ENCODE results near the gene BTBD9. TPM values are rescaled to one million over a fixed set of nuclear protein-coding genes. Genes with fewer than 3 reads are reported as not detected.
A peak's percentile ranks its signal among the peaks of the same experiment; 100 is the strongest.

The BTBD9 gene
- total and polyA plus RNA-seq, 2 experiments from 2014 or later: 10.0 to 13.7 TPM

DNA sequence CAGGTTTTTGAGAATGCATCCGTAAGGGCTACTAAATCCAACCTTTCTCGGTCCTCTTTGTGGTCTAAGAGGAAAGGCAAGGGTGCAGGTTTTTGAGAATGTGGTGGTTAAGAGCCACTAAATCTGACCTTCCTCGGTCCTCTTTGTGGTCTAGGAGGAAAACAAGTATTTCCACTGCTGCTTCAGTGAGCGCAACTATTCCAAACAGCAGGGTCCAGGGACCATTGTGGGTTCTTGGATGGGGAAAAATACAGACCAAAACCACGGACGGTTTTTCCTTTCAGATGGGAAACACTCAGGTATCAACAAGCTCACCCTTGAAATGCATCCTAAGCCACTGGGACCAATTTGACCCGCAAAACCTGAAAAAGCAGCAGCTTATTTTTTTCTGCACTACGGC lies 21.9 kb downstream of the BTBD9 start:
- H2AFZ ChIP-seq: no peak overlapping the region
- no peak overlapping the region for H3K4me2 ChIP-seq (ENCODE audit: unreplicated experiment)
- peaks cover 12% of the 10 kb centered on the region for H3K4me1 ChIP-seq (ENCODE audit: insufficient read depth)
- no peaks in the 10 kb centered on the region for H3K9me2 ChIP-seq (ENCODE audit: insufficient read depth)
- 91 to 92% methylated on average over 8 of the region's 8 CpGs for WGBS, 2 experiments (ENCODE audit: low coverage in 1 of 2, low lambda C conversion rate in 2 of 2, missing lambda C conversion rate in 2 of 2)
- peaks cover under 1% of the 10 kb centered on the region; the same call in 1 of the 2 replicates for H3F3A ChIP-seq (ENCODE audit: insufficient read depth)
- no peak overlapping the region for H3K9ac ChIP-seq
- no peaks in the 10 kb centered on the region for H3K9me3 ChIP-seq (ENCODE audit: low read depth)
- TF ChIP-seq EZH2 (IDR thresholded peaks at IDR 0.05; ENCODE audit: insufficient read depth, poor library complexity, severe bottlenecking): no peak
- TF ChIP-seq EZH2phosphoT487 (IDR thresholded peaks at IDR 0.05; ENCODE audit: insufficient read depth, low read depth): no peak
- H3K27ac ChIP-seq: no peak overlapping the region
- H3K79me2 ChIP-seq (ENCODE audit: insufficient read depth): peaks cover 57% of the 10 kb centered on the region
- H3K27me3 ChIP-seq (replicated peaks; ENCODE audit: insufficient read depth): no peaks in the 10 kb centered on the region
- no peaks in the 10 kb centered on the region for H3K36me3 ChIP-seq (ENCODE audit: low read depth)
- H4K20me1 ChIP-seq (ENCODE audit: insufficient read depth): no peaks in the 10 kb centered on the region
- DNase-seq: no peak
- H3K4me3 ChIP-seq: no peak overlapping the region
- in situ Hi-C loops (cut with MboI): no loop called here

DNA sequence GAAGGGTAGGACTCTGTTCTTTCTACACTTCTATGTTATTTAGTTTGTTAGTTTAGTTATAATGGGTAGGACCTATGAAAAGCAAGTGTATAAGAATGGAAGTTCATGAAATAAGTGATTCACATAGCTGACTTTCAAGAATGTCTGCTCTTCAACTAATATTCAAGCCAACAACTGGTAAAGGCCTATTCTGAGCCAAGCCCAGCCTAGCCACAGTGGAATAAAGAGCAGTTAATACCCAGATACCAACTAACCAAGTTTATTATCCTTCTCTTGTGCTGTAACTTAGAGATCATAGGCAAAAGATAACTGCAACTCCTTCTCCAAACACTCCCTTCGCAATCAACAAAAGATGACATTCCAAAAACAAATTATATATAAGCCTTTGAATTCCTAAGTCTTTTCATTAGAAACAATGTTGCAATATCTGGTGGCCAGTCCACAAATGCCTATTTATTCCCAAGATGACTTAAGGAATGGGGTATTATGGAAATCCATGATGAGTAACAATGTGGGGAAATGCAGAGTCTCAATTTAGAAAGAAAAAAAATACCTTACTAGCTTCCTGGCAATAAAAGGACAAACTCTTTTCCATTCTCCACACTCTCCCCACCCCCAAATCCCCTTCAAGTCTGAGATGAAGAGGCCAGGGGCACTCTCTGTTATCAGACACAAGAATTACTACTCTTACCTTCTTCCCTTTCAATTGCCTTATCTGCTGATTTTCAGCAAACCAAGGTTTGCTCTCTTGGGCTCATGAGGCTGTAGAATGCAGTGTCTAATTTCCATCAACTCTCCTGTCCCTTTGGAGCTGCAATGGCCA lies 27.4 kb downstream of the BTBD9 start:
- TF ChIP-seq EZH2phosphoT487 (IDR thresholded peaks at IDR 0.05; ENCODE audit: insufficient read depth, low read depth): no peak
- TF ChIP-seq EZH2 (IDR thresholded peaks at IDR 0.05; ENCODE audit: insufficient read depth, poor library complexity, severe bottlenecking): no peak
- H3K9ac ChIP-seq: peak overlapping the region; percentile 17
- 85 to 94% methylated on average over 1 of the region's 1 CpG for WGBS, 2 experiments (ENCODE audit: low coverage in 1 of 2, low lambda C conversion rate in 2 of 2, missing lambda C conversion rate in 2 of 2)
- H3K4me1 ChIP-seq (ENCODE audit: insufficient read depth): peaks cover 23% of the 10 kb centered on the region
- peak overlapping the region; percentile 22; the same call in 1 of the 2 replicates for H2AFZ ChIP-seq
- no peaks in the 10 kb centered on the region for H4K20me1 ChIP-seq (ENCODE audit: insufficient read depth)
- 0 out of 2 replicates have a peak overlapping the region, but pooled peaks have one; percentile 8 for H3K4me3 ChIP-seq
- no peaks in the 10 kb centered on the region for H3K9me3 ChIP-seq (ENCODE audit: low read depth)
- H3F3A ChIP-seq (ENCODE audit: insufficient read depth): peaks cover 20% of the 10 kb centered on the region
- peak; percentile 80 for DNase-seq
- H3K79me2 ChIP-seq (ENCODE audit: insufficient read depth): peaks cover 69% of the 10 kb centered on the region
- H3K36me3 ChIP-seq (ENCODE audit: low read depth): no peaks in the 10 kb centered on the region
- H3K27me3 ChIP-seq (replicated peaks; ENCODE audit: insufficient read depth): no peaks in the 10 kb centered on the region
- H3K9me2 ChIP-seq (ENCODE audit: insufficient read depth): no peaks in the 10 kb centered on the region; the same call in 1 of the 2 replicates
- H3K4me2 ChIP-seq (ENCODE audit: unreplicated experiment): peak overlapping the region; percentile 43
- H3K27ac ChIP-seq: peak overlapping the region; percentile 63
- in situ Hi-C loops (cut with MboI): no loop called here

DNA sequence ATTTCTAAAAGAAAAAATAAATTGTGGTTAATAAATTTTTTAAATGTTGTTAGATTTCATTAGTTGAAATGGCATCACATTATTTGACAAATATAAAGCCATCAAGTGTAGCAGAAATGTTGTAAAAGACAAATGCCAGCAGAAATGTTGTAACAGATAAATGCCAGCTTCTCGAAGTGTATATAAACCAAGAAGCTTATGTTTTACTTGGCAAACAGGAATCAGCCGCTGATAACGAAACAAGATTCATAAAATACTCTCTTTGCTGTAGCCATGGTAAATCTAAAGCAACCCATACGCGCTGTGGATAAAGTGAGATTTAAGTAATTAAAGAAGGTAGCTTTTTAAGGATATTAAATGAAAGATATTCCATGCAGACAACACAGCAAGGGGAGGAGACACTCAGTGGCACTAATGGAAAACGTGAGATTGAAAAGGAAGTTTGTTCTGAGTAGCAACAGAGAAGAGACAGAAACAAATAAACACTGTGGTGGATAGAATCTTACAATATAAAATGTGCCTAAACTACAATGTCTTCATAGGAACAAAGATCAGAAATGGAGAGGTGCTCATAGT lies 29.6 kb downstream of the BTBD9 start:
- TF ChIP-seq EZH2 (IDR thresholded peaks at IDR 0.05; ENCODE audit: insufficient read depth, poor library complexity, severe bottlenecking) (no peak), EZH2phosphoT487 (IDR thresholded peaks at IDR 0.05; ENCODE audit: insufficient read depth, low read depth) (no peak)
- H3K79me2 ChIP-seq (ENCODE audit: insufficient read depth): peaks cover 51% of the 10 kb centered on the region
- H3K27ac ChIP-seq: no peak overlapping the region
- no peak overlapping the region for H2AFZ ChIP-seq
- H3K9me3 ChIP-seq (ENCODE audit: low read depth): no peaks in the 10 kb centered on the region
- no peaks in the 10 kb centered on the region for H4K20me1 ChIP-seq (ENCODE audit: insufficient read depth)
- peaks cover 23% of the 10 kb centered on the region for H3K4me1 ChIP-seq (ENCODE audit: insufficient read depth)
- no peak for DNase-seq
- no peaks in the 10 kb centered on the region for H3K36me3 ChIP-seq (ENCODE audit: low read depth)
- WGBS, 2 experiments (ENCODE audit: low coverage in 1 of 2, low lambda C conversion rate in 2 of 2, missing lambda C conversion rate in 2 of 2): 81 to 87% methylated on average over 6 of the region's 6 CpGs
- in situ Hi-C loops (cut with MboI): no loop called here
- H3K9me2 ChIP-seq (ENCODE audit: insufficient read depth): peaks cover 3% of the 10 kb centered on the region; the same call in 1 of the 2 replicates
- no peak overlapping the region for H3K4me3 ChIP-seq
- H3K27me3 ChIP-seq (replicated peaks; ENCODE audit: insufficient read depth): no peaks in the 10 kb centered on the region
- no peak overlapping the region for H3K9ac ChIP-seq
- peaks cover 20% of the 10 kb centered on the region for H3F3A ChIP-seq (ENCODE audit: insufficient read depth)
- no peak overlapping the region for H3K4me2 ChIP-seq (ENCODE audit: unreplicated experiment)

DNA sequence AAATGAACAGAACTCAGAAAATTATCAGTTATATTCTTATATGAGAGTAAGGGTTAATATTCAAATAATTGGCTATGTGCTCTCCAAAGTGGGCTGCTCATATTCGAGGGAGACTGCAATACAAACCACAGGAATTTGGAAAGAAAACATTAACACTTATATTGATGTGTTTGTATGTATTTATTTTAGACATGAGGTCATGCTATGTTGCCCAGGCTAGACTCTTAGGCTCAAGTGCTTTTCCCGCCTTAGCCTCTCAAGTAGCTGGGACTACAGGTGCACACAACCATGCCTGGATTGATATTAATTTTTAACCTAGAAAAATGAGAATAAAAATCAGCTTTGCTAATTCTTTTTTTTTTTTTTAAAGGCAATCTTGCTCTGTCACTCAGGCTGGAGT lies 35.0 kb downstream of the BTBD9 start:
- in situ Hi-C loops (cut with MboI): no loop called here
- DNase-seq: no peak

More for the DNA sequence above, 35.0 kb downstream of the BTBD9 start:
- Histone ChIP-seq H3K4me1 (ENCODE audit: insufficient read depth) (no peaks in the 10 kb centered on the region; the same call in 1 of the 2 replicates), H3K9me3 (ENCODE audit: low read depth) (no peaks in the 10 kb centered on the region), H3K36me3 (ENCODE audit: low read depth) (no peaks in the 10 kb centered on the region), H2AFZ (no peak overlapping the region), H3K79me2 (ENCODE audit: insufficient read depth) (peaks cover 21% of the 10 kb centered on the region), H3K4me3 (no peak overlapping the region), H3K27ac (no peak overlapping the region), H3F3A (ENCODE audit: insufficient read depth) (no peaks in the 10 kb centered on the region), H3K4me2 (ENCODE audit: unreplicated experiment) (no peak overlapping the region), H3K27me3 (replicated peaks; ENCODE audit: insufficient read depth) (no peaks in the 10 kb centered on the region), H4K20me1 (ENCODE audit: insufficient read depth) (no peaks in the 10 kb centered on the region), H3K9me2 (ENCODE audit: insufficient read depth) (peaks cover 3% of the 10 kb centered on the region; the same call in 1 of the 2 replicates), H3K9ac (no peak overlapping the region)
- 51 to 54% methylated on average over 2 of the region's 2 CpGs for WGBS, 2 experiments (ENCODE audit: low coverage in 1 of 2, low lambda C conversion rate in 2 of 2, missing lambda C conversion rate in 2 of 2)
- no peak for TF ChIP-seq EZH2 (IDR thresholded peaks at IDR 0.05; ENCODE audit: insufficient read depth, poor library complexity, severe bottlenecking)
- no peak for TF ChIP-seq EZH2phosphoT487 (IDR thresholded peaks at IDR 0.05; ENCODE audit: insufficient read depth, low read depth)

Data from GM23248 (cell line).